ENCODE data around the gene RBFOX1.

RBFOX1 gene

GRCh38 chr16:7640334-7640733 is 307.7 kb downstream of the RBFOX1 start:
- no peak overlapping the region for H3K4me3 ChIP-seq (ENCODE audit: low read depth, low read length)
- DNase-seq (ENCODE audit: low read depth) = no peak
- TF ChIP-seq, protein P1, sequence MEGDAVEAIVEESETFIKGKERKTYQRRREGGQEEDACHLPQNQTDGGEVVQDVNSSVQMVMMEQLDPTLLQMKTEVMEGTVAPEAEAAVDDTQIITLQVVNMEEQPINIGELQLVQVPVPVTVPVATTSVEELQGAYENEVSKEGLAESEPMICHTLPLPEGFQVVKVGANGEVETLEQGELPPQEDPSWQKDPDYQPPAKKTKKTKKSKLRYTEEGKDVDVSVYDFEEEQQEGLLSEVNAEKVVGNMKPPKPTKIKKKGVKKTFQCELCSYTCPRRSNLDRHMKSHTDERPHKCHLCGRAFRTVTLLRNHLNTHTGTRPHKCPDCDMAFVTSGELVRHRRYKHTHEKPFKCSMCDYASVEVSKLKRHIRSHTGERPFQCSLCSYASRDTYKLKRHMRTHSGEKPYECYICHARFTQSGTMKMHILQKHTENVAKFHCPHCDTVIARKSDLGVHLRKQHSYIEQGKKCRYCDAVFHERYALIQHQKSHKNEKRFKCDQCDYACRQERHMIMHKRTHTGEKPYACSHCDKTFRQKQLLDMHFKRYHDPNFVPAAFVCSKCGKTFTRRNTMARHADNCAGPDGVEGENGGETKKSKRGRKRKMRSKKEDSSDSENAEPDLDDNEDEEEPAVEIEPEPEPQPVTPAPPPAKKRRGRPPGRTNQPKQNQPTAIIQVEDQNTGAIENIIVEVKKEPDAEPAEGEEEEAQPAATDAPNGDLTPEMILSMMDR (IDR thresholded peaks at IDR 0.05; ENCODE audit: control insufficient read depth, extremely low read depth, insufficient read depth) = no peak

DNA sequence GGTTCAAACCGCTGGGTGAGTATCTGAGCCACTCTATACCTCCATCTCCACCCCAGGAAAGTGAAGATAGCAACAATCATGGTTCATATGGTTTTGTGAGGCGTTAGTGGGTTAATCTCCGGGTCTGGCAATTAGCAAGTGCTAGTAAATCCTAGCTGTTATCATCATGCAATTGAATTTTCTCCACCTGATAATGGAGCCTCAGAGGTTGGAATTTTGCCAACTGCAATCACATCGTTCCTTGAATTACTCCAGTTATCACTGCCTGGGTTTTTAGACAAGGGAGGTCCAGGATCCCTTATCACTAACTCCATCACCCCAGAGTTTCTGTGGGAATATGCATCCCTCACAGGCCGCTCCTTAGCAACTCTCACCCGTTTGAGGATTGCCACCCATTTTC is 311.5 kb downstream of the RBFOX1 start:
- no peak overlapping the region for H3K4me3 ChIP-seq (ENCODE audit: low read depth, low read length)
- no peak for DNase-seq (ENCODE audit: low read depth)
- TF ChIP-seq, protein P1 (IDR thresholded peaks at IDR 0.05; ENCODE audit: control insufficient read depth, extremely low read depth, insufficient read depth) = no peak

DNA sequence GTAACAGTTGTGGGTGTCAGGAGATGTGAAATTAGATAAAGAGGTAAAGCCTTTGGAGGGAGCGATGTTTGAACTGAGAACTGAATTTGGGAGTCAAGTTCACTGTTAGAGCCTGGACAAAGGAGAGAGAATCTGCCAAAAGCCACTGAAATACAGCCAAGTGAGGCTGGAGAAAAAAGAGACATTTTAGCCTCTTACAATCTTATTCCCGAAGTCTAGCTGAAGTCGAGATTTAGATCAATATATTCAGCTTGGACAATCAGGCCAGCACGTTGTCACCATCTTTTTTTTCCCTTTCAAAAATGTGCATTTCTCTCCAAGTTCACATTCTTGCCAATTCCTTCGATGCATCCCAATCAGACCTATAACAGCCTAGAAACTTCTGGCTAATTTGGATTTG is 312.2 kb downstream of the RBFOX1 start:
- no peak overlapping the region for H3K4me3 ChIP-seq (ENCODE audit: low read depth, low read length)
- no peak for DNase-seq (ENCODE audit: low read depth)
- TF ChIP-seq, protein P1 (IDR thresholded peaks at IDR 0.05; ENCODE audit: control insufficient read depth, extremely low read depth, insufficient read depth) = no peak

- no peak for DNase-seq (ENCODE audit: low read depth)
- H3K4me3 ChIP-seq (ENCODE audit: low read depth, low read length) = no peak overlapping the region
- TF ChIP-seq, protein P1 (IDR thresholded peaks at IDR 0.05; ENCODE audit: control insufficient read depth, extremely low read depth, insufficient read depth) = no peak
Measured at GRCh38 chr16:7646821-7647500, 314.3 kb downstream of the RBFOX1 start.

DNA sequence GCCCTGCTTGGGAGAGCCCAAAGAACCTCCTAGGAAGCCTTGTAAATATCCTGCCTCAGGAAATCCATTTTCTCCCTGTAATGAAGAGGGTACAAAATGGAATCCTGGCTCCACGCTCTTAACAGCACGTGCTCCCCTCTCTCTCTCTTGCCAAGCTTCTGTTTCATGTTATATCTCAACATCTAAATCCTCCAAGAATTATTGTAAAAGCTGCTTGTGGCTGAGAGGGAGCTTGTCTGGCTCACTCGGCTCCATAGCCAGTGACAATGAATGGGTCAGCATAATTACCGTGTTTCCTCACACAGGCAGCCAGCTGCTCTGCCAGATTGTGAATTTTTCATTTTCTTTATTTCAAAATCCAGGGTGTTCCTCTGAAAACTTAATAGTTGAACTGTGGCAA is 317.8 kb downstream of the RBFOX1 start:
- DNase-seq (ENCODE audit: low read depth) = no peak
- H3K4me3 ChIP-seq (ENCODE audit: low read depth, low read length) = no peak overlapping the region
- TF ChIP-seq, protein P1 (IDR thresholded peaks at IDR 0.05; ENCODE audit: control insufficient read depth, extremely low read depth, insufficient read depth) = no peak

DNA sequence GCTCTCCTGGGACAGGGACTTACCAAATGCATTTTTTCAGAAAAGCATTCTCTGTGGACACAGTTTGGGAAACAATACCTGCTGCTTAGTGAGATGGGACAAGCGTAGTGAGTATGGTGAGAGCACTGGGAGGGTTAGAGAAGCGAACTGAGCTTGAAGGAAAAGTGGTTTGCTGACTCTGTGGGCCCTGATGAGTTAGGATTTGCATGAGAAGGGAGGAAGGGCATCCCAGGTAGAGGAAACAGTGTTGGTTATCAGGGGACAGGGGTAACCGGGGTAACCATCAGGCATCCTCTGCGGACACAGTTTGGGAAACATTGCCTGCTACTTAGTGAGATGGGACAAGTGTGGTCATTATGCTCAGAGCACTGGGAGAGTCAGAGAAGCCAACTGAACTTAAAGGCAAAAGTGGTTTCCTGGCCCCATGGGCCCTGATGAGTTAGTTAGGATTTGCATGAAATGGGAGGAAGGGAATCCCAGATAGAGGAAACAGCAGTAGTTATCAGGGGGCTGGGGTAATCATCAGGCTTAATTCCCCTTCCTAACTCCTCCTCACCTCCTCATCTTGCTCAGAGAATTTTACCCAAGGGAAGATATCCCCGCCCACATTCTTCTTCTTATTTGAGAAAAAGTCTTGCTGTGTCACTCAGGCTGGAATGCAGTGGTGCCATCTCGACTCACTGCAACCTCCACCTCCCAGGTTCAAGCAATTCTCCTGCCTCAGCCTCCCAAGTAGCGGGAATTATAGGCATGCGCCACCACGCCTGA is 319.3 kb downstream of the RBFOX1 start:
- DNase-seq (ENCODE audit: low read depth) = no peak
- TF ChIP-seq, protein P1 (IDR thresholded peaks at IDR 0.05; ENCODE audit: control insufficient read depth, extremely low read depth, insufficient read depth) = no peak
- H3K4me3 ChIP-seq (ENCODE audit: low read depth, low read length) = no peak overlapping the region

All from LNCaP clone FGC (cell line).